SU-DHL-6 (cell line): ENCODE data around the gene SYT11.
"Not testable (repeated sequence)": the region's sequence is repeated elsewhere in the genome, so short reads cannot be mapped to it uniquely, and the experiment has no call there.

ENCODE experiments used
- H2AFZ ChIP-seq: fragments of 200-600 bp; sonication (generic); 2 replicates; pipeline ENCODE4 v1.6.1; 2014; ENCODE audit warnings: low read depth, mild to moderate bottlenecking, moderate library complexity, mixed read lengths, antibody characterized with exemption, low read length; ENCODE audit not compliant: severe bottlenecking
- H3F3A ChIP-seq: fragments of 200-600 bp; shearing (Covaris generic); 2 replicates; pipeline ENCODE4 v1.6.0; 2016; ENCODE audit warnings: antibody characterized with exemption, mild to moderate bottlenecking; ENCODE audit not compliant: insufficient read depth
- H3K27ac ChIP-seq: fragments of 200-600 bp; sonication (generic); 2 replicates; pipeline ENCODE4 v1.5.1; 2016; ENCODE audit warnings: low read depth, mild to moderate bottlenecking, low read length, moderate library complexity, mixed read lengths
- H3K27me3 ChIP-seq: fragments of 200-600 bp; sonication (generic), shearing (Covaris generic); 2 replicates; pipeline ENCODE4 v1.6.0; 2014; ENCODE audit warnings: mild to moderate bottlenecking, low read length
- H3K36me3 ChIP-seq: fragments of 200-600 bp; sonication (generic); 2 replicates; pipeline ENCODE4 v1.6.1; 2014; ENCODE audit warnings: mild to moderate bottlenecking, low read length, mixed read lengths
- H3K4me2 ChIP-seq: fragments of 300-600, 200-600 bp; shearing (Covaris generic), sonication (generic); 2 replicates; pipeline ENCODE4 v1.6.0; 2014; ENCODE audit warnings: low read length, low read depth, mild to moderate bottlenecking; ENCODE audit not compliant: poor library complexity, severe bottlenecking
- H3K4me3 ChIP-seq: fragments of 200-600 bp; sonication (generic); 2 replicates; pipeline ENCODE4 v1.5.1; 2014; ENCODE audit warnings: antibody characterized with exemption, low read length, mild to moderate bottlenecking, mixed read lengths; ENCODE audit not compliant: insufficient read depth, poor library complexity, severe bottlenecking
- H3K79me2 ChIP-seq: fragments of 200-600 bp; sonication (generic); 2 replicates; pipeline ENCODE4 v1.6.1; 2014; ENCODE audit warnings: mild to moderate bottlenecking, low read length, moderate library complexity; ENCODE audit not compliant: insufficient read depth
- H3K9ac ChIP-seq: fragments of 200-600 bp; sonication (generic); 2 replicates; pipeline ENCODE4 v1.7.0; 2014; ENCODE audit warnings: mild to moderate bottlenecking, low read length
- H3K9me2 ChIP-seq: fragments of 200-600 bp; sonication (generic); replicated peaks from 2 replicates; pipeline ENCODE4 v1.6.1; 2014; ENCODE audit warnings: low read length; ENCODE audit not compliant: insufficient read depth
- H3K9me3 ChIP-seq: fragments of 200-600 bp; sonication (generic); 2 replicates; pipeline ENCODE4 v1.6.1; 2014; ENCODE audit warnings: low read length, mixed read lengths; ENCODE audit not compliant: insufficient read depth
- H4K20me1 ChIP-seq: fragments of 200-600 bp; sonication (generic); 2 replicates; pipeline ENCODE4 v1.6.1; 2014; ENCODE audit warnings: low read depth, mild to moderate bottlenecking, antibody characterized with exemption, low read length, moderate library complexity, mixed read lengths
- CTCF ChIP-seq: fragments of 200-600 bp; sonication (generic); IDR thresholded peaks from one replicate; pipeline ENCODE4 v1.5.1; 2017; ENCODE audit warnings: antibody characterized with exemption, mild to moderate bottlenecking, low read length, moderate library complexity; ENCODE audit not compliant: insufficient read depth, poor library complexity, severe bottlenecking
- EZH2phosphoT487 ChIP-seq: fragments of 200-600 bp; sonication (generic), shearing (Covaris generic); conservative IDR thresholded peaks from 2 replicates; pipeline ENCODE4 v1.6.1; 2018; ENCODE audit warnings: mild to moderate bottlenecking, antibody characterized with exemption, low read length, moderate library complexity, mixed read lengths

Gene SYT11

GRCh38 chr1:155892796-155893195 is 33.4 kb downstream of the SYT11 start:
- H3K4me2 ChIP-seq, result no peak overlapping the region
- H3F3A ChIP-seq, result 0 out of 2 replicates have a peak, but pooled peaks cover 5% of the 10 kb centered on the region
- peaks cover 5% of the 10 kb centered on the region; the same call in 1 of the 2 replicates for H3K36me3 ChIP-seq
- H3K9ac ChIP-seq, result no peak overlapping the region
- H3K79me2 ChIP-seq, result no peaks in the 10 kb centered on the region
- TF ChIP-seq EZH2phosphoT487, result no peak
- TF ChIP-seq CTCF, result no peak
- H3K27ac ChIP-seq, result no peak overlapping the region
- H3K9me3 ChIP-seq, result no peaks in the 10 kb centered on the region
- H3K4me3 ChIP-seq, result no peak overlapping the region
- no peaks in the 10 kb centered on the region for H3K9me2 ChIP-seq
- H2AFZ ChIP-seq, result no peak overlapping the region
- H3K27me3 ChIP-seq, result no peaks in the 10 kb centered on the region
- H4K20me1 ChIP-seq, result no peaks in the 10 kb centered on the region

- H3K4me2 ChIP-seq, result no peak overlapping the region
- H3K27ac ChIP-seq, result no peak overlapping the region
- no peaks in the 10 kb centered on the region for H3K79me2 ChIP-seq
- 0 out of 2 replicates have a peak, but pooled peaks cover 5% of the 10 kb centered on the region for H3F3A ChIP-seq
- H4K20me1 ChIP-seq, result no peaks in the 10 kb centered on the region
- no peaks in the 10 kb centered on the region for H3K27me3 ChIP-seq
- H2AFZ ChIP-seq, result no peak overlapping the region
- no peak overlapping the region for H3K9ac ChIP-seq
- TF ChIP-seq EZH2phosphoT487 (no peak), CTCF (no peak)
- H3K9me3 ChIP-seq, result no peaks in the 10 kb centered on the region
- H3K4me3 ChIP-seq, result no peak overlapping the region
- peaks cover 8% of the 10 kb centered on the region; the same call in 1 of the 2 replicates for H3K36me3 ChIP-seq
- no peaks in the 10 kb centered on the region for H3K9me2 ChIP-seq
Measured at GRCh38 chr1:155893389-155894142, 34.2 kb downstream of the SYT11 start.

- H3K9me3 ChIP-seq, H3K4me2 ChIP-seq, H2AFZ ChIP-seq, H3K9ac ChIP-seq, H3F3A ChIP-seq, H3K79me2 ChIP-seq, H3K27me3 ChIP-seq, H3K27ac ChIP-seq, H3K4me3 ChIP-seq, H4K20me1 ChIP-seq, H3K9me2 ChIP-seq: not testable (repeated sequence)
- peaks cover 20% of the 10 kb centered on the region for H3K36me3 ChIP-seq
Measured at GRCh38 chr1:155895617-155896016, 36.2 kb downstream of the SYT11 start.

GRCh38 chr1:155896476-155896875 is 37.1 kb downstream of the SYT11 start:
- not testable (repeated sequence) for H3K79me2 ChIP-seq, H3F3A ChIP-seq

More at GRCh38 chr1:155896476-155896875, 37.1 kb downstream of the SYT11 start:
- not testable (repeated sequence) for H3K27me3 ChIP-seq, H4K20me1 ChIP-seq, H3K4me3 ChIP-seq, H3K9me2 ChIP-seq, H3K27ac ChIP-seq, H3K9me3 ChIP-seq, H2AFZ ChIP-seq, H3K4me2 ChIP-seq, H3K9ac ChIP-seq
- peaks cover 23% of the 10 kb centered on the region for H3K36me3 ChIP-seq
